GM21528 (cell line): Measurements from ENCODE around the gene TFCP2L1.

Experiments used
- ATAC-seq: cut with Tn5 transposase; IDR thresholded peaks from one replicate; pipeline ENCODE4 v1.9.1; 2021; ENCODE audit warnings: mild to moderate bottlenecking, moderate library complexity; ENCODE audit not compliant: unreplicated experiment, low FRiP score

Gene TFCP2L1

DNA sequence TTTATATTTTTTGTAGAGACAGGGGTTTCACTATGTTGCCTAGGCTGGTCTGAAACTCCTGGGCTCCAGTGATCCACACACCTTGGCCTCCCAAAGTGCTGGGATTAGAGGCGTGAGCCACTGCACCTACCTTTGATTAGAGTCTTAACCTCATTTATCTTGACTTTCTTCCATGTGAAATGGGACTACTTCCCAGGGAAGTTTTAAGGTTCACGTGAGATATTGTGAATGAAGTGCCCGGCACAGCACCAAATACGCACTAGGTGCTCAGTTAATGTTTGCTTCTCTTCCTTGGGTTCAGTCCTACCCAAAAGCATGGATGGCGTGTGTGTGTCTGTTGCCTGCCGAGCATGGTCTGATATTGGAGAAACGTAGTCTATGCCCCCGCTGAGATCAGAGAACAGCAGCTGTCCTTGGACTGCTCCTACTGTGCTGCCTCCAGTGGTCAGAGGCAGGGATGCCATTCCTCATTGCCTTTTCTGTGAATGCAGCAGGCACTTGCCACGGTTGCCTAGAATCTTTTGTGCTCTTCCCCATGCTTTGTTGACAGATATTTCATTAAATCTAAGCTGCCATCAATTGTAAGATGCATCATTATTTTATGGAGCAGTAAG is 12.3 kb upstream of the TFCP2L1 start:
- no peak for ATAC-seq

DNA sequence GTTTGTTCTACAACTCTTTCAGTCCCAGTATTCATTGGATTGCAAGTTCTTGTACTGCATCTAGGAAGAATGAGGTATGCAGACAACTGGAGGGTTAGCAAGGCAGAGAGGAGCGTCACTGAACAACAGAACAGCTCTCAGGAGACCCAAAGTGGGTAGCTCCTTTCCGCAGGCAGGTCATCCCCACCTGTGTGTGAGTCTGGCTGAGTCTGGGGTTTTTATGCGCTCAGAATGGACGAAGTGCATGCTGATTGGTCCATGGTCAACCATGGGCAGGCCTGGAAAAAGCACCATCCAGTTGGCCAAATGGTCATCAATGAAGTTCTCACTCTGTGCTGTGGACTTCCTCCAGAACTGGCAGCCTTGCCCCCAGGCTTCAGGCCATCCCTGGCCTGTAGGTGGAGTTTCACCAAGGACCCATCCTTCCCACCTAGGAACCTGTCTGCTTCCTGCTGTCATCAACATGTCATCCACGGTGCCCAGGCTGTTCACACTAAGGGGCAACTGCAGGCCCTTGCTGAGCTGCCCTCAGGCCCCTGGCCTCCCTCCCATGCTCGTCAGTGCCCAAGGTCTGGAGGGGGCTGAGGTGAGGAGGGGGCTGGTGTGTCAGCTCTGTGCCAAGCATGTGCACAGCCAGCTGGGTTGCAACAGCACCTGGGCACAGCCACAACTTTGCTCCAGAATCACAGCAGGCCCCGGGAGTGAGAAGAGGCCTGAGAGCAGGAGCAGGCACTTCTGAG is 11.1 kb upstream of the TFCP2L1 start:
- no peak for ATAC-seq

DNA sequence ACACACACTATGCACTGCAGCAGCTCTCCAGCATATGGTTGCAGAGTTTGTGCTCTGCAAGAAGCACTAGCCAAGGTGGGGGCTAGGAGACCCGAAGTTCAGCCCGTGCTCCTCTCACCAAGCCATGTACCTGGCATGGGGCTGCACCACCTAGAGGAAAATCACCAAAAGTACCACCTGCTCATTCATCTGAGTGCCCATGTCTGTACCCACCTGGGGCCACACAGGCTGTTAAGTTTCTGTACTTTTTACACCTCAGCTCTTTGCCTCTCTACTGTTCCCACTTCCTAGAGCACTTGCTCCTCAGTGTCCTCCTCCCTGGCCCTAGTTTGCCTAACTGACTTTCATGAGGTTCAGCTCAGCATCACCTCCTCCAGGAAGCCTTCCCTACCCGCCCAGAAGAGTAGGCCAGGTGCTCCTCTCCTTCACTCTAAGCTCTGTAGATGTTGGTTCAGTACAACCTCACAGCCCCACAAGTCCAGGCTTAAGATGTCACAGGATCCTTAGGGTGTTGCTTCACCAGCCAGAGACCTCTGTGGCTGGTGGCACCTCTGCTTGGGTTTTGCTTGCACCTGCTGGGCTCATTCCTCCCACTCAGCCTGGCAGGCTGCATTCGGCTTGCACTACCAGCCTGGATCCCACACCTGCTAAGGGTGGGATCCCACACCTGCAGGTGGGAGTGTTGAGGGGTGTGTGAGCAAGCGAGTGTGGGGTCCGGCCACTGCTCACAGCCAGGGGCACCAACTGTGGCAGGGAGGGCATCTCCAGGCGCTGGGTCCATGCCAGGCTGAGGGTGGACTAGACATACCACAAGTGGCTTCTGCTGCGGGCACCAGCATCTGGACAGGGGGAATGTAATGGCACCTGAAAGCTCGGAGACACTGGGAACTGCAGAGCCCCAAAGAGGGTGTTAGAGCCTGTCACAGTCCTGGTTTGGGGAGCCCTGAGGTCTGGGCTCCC is 10.2 kb upstream of the TFCP2L1 start:
- ATAC-seq = no peak

DNA sequence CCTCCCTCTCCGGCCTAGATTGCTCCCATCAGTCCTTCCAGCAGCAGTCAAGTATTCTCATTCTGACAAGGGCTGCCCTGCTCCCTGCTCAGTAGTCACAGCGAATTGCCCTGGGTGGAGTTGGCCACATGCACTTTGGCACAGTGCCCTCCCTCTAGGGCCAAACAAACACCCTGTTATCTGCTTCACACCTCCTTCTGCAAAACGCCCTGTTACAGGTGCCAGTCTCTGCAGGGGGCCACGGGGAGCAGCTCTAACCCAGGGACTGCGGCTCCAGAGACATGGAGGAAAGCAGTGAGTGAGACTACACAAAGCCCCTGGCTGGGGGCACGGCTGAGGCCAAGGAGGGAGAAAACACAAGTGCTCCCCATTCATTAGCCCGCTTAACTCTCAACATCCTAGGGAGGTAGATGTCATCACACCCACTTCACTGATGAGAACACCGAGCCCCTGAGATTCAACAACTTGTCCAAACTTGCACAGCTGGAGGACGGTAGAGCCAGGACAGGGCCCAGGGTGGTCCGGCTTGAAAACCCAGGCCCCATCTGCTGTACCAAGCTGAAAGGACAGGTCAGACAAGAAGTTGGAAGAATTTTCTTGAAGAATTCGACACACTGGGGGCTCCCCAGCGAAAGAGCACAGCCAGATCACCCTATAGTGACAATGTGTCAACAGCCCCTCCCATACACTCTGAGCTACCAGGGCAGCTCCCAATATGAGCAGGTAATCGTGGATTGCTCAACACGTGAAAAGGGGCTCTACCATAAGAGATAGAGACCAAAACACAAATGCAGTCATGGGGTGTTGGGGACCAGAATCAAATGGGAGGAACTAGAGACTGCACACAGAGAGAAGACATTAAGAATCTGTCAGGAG is 8.7 kb upstream of the TFCP2L1 start:
- ATAC-seq = no peak

DNA sequence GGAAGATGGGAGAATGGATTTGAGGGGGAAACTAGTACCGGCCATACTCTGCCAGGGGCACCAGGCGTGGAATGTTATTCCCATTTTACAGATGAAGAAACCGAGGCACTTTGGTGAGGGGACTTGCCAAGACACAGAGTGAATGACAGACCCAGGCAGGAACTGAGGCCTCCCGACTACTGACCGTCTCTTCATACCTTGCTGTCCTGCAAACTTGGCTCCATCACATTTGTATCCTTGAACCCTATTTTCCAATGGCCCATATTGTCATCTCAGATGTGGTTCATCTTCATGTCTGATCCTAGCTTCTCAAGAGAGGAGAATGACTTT is 6.2 kb upstream of the TFCP2L1 start:
- no peak for ATAC-seq

DNA sequence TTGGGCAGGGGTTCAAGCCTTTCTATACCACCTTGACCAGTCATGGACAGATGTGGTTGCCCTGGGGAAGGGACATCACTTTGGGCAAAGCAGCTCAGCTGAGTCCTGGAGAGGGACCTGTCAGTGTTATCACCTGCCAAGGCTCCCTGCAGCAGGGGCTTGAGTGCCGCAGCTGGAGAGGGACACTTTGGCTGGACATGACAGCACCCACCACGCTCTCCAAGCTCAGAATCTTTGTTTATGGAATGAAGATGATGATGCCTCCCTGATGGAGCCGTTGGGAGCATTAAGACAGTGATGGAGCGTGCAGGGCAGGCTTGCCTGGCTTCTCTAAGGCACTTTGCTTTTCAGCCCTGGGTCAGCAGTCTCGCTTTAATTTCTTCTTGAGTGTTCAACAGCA is 4.3 kb upstream of the TFCP2L1 start:
- no peak for ATAC-seq

DNA sequence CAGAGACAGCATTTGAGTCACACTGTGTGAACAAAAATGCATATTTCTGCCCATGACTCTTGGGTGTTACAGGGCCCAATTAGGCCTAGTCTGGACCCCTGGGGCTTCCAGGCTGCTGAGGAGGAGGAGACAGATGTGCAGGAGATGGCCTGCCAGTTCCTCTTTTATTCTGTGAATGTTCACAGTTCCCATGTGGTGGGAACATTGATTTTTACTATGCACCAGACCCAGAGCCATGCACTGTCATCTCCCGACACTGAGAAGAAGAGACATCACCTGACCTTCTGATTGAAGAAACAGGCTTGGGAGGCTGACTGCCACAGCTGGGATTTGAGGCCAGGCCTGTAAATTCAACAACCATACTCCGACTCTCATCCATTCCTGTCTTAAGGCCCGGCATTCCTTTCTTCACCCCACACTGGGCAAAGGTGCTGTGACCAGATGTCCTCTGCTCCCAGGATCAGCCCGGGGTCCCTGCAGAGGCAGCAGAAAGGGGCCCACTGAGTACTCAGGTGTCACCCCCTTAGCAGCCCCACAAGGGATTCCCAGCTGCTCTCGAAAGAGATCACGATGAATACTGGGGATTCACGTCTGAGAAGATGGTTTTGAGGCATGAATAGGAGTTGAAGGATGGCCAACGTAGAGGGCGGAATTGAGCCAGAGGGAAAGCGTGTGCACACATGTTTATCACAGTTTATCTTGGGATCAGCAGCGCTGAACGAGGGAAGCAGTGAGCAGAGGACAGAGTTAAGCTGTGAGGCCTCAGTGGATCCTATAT is 3.6 kb upstream of the TFCP2L1 start:
- no peak for ATAC-seq

DNA sequence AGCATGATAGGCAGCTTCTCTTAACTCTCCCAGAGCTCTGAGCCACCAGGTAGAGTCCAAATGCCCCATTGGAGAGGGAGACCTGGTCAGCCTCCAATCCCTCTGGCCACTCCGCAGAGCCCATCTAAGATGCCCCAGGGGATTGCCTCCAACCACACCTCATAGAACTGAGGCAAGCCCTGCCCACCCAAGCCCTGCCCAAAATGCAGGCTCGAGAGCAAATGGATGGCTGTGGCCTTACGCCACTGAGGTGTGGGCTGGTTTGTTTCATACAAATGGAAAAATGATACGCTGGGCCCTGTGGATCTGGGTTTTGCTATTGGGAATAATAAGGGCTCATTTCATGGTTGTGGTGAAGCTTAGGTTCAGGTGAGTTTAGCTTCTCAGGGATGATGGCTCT is 3.0 kb upstream of the TFCP2L1 start:
- ATAC-seq = no peak

DNA sequence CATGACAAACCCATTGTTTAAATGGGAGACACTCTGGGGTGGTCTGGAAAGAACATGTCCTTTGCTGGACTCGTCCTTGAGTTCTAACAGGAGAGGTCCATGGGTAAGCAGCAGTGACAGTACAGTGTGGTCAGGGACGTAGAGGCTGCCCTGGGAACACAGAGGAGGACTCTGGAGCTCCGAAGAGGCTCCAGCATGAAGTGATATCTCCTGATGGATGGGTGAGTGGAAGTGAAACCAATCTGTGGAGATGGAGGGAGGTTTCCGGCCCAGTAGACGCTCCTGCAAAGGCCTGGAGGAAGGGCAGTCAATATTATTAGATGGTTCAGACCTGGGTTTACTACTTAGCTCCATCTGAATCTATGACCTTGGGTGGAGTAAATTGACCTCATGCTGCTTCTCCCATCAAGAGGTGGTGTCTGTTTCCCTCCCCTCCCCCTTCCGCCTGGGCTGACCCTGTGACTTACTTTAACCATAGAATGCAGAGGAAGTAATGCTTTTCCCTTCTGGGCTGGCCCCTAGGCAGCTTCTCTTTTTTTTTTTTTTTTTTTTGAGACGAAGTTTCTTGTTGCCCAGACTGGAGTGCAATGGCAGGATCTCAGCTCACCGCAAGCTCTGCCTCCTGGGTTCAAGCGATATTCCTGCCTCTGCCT is 2.3 kb upstream of the TFCP2L1 start:
- ATAC-seq = no peak

DNA sequence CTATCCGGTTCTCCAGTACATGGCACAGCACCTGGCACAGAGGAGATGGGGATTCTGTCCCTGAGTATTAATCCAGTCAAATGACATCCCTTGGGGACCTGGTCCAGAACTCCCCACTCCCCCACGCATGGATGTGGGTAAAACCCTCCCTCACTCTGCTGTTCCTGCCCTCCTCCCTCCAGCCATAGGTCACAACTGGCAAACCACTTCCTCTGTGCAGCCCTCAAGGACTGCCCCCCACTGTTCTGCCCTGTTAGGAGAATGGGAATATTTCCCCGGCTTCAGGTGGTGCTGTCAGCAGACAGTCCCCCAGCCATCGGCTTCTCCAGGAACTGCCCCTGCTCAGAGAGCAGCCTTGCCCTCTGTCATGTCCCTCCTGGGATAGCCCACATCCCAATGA is 1.5 kb upstream of the TFCP2L1 start:
- ATAC-seq = no peak

DNA sequence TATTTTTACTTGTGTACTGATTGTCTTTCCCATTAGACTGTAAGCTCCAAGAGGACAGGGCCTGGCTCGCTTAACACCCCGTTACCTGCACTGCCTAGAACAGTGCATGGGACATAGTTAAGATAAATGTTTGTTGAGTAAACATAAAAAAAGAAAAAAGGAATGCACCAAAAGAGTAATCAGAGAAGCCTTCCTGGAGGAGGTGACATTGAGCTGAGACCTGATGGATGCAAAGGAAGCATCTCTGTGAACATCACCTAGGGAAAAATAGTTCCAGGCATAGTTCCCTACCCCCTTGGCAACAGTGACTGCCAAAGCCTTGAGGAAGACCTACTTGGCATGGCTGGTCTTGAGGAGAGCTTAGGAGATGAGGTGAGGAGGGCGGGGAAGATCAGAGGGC is 924 bp upstream of the TFCP2L1 start:
- ATAC-seq = no peak

DNA sequence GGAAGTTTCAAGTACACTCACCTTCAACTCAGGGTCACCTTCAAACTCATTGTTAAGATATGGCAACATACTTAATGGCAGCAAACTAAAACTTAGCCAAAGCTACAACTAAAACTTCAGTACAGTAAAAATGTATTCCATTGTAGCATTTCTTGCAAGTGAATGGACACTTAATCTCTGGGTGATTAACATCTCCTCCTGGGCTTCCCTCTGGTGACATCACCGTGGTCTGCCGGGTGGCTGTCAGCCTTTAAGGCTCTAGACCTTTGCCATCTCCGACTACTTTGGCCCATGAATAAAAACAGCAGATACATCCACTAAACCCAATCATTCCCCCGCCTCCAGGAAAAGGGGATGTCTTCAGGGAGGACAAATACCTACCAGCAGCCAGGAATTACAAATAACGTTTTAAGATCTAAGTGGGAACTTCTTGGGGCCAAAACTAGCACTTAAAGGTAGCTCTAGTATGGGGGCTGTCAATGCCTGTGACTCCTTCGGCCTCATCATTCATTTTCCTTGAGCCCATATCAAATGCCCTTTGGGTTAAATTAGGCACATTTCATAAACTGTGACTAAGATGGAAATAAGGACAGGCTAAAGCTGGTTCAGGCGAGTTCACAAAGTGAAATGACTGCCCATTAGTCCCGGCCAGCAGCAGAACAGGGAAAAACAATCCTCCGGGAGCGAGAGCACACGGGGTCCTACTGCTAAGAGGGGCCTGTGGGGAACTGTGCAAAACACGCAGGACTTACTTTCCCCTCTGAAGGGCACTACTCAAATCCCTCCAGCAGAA is 1.1 kb downstream of the TFCP2L1 start:
- ATAC-seq = no peak

DNA sequence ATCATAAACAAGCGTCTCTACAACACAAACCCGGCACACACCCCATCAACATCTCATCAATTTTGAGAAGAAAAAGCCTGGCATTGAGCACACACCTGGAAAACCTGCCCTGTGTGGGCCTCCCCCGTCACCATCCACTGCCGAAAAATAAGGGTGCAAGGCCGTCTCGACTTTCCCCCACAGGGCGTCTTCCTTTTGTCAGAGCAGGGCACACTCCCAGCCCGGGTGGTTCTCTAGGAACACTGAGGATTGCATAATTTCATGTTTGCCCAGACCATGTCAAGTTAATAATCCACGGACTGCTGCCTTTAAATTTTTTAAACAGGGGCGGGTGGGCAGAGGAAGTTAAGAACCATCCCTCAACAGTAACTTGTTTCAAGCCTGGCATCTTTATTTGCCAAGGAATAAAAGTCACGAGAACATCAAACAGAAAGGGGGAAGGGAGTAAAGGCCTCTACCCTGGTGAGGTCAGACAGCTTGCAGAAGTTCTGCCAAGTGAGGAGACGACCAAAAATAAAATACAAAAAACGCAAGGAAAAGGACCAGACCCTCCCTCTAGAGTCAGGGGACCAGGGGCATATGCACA is 2.1 kb downstream of the TFCP2L1 start:
- no peak for ATAC-seq

DNA sequence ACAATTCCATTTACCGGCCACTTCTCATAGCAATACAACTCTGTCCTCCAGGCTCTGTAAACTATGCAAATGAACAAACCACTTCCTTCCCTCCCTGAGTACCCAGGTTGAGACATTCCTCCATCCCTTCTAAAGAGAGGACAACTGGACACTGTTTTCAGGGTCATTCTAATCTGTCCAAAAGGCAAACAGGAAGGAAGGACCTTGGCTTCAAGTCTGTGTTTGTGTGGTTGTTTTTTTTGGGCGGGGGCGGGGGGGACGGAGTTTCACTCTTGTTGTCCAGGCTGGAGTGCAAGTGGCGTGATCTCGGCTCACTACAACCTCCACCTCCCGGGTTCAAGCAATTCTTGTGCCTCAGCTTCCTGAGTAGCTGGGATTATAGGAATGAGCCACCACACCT is 3.3 kb downstream of the TFCP2L1 start:
- ATAC-seq = no peak

DNA sequence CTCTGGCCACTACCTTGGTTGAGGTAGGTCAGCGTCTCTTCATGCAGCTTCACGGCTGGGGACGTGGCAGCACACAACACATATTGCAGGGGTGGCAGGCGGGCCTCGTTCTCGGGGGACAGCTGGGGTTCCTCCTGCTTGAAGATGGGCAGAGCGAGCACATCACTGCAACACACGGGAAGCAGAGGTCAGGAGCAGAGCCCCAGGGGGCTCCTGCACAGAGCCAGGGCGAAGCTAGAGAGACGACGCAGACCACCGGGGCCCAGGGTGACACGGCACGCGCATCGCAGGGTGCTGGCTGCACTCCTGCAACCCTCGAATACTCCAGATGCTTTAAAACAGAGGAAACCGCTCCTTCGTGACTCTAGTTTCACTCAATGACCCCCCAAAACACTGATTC is 3.9 kb downstream of the TFCP2L1 start:
- ATAC-seq = no peak

DNA sequence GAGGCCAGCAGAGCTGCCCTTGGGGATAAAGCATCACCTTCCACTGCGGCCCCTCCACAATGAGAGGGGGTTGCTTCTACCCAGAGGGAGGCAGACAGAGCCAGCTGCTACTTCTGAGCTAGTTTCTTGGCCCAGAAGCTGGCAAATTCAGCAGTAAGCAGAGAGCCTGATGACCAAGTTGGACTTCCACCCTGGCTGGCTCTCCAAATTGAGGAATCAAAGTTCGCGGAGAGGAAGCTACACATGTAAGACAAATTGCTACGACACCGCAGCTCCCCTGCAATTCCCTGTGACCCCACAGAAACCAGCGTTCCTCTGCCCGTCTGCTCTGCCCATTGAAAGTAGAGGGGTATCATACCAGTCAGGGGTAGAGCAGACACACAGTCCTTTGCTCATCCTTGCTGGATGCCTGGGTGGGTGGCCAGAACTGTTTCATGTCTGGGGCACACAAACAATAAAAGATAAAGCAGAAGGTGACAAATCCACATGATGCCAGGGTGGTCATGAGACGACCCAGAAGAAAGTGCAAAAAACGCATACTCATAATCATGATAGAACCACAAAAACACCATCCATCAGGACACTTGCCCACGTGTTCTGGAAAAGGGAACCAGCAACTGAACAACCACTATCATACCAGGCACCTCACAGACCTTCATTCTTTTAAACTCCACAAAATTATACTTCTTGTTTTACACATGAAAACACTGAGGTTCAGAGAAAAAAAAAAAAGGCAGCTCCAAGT is 5.4 kb downstream of the TFCP2L1 start:
- ATAC-seq = no peak

DNA sequence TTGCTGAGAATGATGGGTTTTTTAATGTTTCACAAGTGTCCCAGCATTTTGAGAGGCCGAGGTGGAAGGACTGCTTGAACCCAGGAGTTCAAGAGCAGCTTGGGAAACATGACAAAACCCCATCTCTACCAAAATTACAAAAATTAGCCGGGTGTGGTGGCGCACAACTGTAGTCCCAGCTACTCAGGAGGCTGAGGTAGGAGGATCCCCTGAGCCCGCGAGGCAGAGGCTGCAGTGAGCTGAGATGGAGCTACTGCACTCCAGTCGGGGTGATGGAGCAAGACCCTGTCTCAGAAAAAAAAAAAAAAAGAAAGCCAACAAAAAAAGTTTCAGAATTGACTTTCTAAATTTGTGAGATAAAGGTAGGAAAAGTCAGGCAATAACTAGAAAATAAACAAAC is 8.7 kb downstream of the TFCP2L1 start:
- no peak for ATAC-seq
